NCI-H748 (cell line): ENCODE results near the gene AARS1.
"Not testable (repeated sequence)": the region's sequence is repeated elsewhere in the genome, so short reads cannot be mapped to it uniquely, and the experiment has no call there.

ENCODE experiments used
- DNase-seq: peaks from one replicate; lab custom pipeline; 2025; ENCODE audit not compliant: unreplicated experiment; lab: John Stamatoyannopoulos, UW

Gene AARS1

DNA sequence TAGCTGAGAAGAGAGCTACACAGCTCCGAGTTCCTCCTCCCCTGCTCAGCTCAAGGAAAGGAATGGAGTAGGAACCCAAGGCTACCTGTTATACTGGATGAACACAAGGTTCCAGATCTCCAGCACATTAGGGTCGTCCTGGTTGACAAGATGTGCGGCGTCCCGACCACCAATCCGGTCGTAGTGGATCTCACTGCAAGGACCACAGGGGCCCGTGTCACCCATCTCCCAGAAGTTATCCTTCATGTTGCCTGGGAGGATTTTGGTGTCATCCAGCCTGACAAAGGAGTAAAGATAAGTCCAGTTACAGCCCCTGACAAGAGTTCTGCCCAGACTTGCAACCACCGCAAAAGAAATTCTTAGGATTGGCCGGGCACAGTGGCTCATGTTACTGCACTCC, 17.6 kb downstream of the AARS1 start:
- DNase-seq: no peak

DNA sequence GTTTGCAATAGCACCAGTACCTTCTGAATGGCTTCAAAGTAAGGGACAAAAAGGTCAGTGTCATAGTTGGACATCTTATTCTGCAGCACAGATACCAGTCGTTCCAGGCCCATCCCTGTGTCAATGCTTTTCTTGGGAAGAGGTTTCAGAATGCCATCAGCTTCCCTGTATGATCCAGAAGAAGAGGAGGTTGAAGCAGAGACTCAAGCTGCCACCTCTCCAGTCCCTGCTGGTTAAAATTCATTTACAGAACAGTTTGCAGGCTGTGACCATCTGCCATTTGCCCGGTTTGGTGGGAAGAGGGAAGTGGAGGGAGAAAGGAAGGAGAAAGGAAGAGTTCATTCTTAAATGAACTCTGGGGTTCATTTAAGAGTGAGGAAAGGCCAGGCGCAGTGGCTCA, 19.1 kb downstream of the AARS1 start:
- DNase-seq: no peak

GRCh38 chr16:70269471-70269870, 19.8 kb downstream of the AARS1 start:
- DNase-seq: no peak

DNA sequence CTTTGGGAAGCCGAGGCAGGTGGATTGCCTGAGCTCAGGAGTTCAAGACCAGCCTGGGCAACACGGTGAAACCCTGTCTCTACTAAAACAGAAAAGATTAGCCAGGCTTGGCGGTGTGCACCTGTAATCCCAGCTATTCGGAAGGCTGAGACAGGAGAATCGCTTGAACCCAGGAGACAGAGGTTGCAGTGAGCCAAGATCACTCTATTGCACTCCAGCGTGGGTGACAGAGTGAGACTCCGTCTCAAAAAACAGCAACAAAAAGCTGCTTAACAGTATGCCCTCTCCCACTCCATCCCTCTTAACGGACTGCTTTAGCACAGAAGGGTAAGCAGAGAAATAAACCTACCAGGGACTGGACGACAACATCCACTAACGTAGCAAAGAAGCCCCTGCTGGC, 21.4 kb downstream of the AARS1 start:
- not testable (repeated sequence) for DNase-seq

DNA sequence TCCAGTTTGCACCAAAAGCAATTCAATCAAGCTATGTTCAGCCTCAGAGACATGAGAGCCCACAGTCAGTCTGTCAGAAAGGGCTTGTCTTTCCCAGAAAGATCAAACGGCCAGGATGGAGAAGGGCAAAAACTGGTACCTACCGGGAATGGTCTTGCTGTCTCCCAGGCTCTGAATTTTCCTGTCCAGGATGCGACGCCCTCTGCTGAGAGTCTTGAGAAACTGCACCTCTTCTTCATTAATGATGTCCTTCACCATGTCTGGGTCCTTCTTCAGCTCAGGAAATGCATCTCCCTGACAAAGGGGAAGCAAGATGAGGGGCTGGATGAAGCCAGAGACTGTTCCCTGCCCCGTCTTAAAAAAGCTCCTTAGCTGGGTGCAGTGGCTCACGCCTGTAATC, 21.8 kb downstream of the AARS1 start:
- peak; percentile 31 for DNase-seq

DNA sequence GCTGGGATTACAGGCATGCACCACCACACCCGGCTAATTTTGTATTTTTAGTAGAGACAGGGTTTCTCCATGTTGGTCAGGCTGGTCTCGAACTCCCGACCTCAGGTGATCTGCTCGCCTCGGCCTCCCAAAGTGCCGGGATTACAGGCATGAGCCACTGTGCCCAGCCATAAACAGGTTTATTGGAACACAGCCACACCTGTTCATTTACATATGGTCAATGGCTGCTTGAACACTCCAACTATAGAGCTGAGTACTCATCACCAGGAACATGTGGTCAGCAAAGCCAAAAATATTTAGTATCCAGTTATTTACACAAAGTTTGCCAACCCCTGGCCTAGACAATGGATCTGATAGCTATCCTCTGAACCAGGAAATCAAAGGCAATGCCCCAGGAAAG, 29.4 kb downstream of the AARS1 start:
- DNase-seq: not testable (repeated sequence)

- no peak for DNase-seq
Measured at GRCh38 chr16:70258946-70259345, 30.4 kb downstream of the AARS1 start.

- no peak for DNase-seq
Measured at GRCh38 chr16:70258065-70258464, 31.2 kb downstream of the AARS1 start.

GRCh38 chr16:70257391-70257790, 31.9 kb downstream of the AARS1 start:
- DNase-seq: no peak

GRCh38 chr16:70255574-70255973, 33.7 kb downstream of the AARS1 start:
- DNase-seq: no peak

DNA sequence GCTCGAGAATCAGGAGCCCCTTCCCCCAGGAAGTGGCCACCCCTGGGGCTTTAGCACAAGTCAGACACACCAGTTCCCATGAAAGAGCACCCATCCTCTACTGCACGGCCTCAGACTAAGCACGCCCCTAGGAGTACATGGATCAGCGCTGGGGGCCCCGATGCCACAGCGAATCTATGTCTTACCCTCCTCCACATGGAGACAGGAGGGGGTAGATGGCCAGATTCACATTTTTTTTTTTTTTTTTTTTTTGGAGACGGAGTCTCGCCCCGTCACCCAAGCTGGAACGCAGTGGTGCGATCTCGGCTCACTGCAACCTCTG, 34.4 kb downstream of the AARS1 start:
- DNase-seq: no peak

- no peak for DNase-seq
Measured at GRCh38 chr16:70254180-70254964, 34.9 kb downstream of the AARS1 start.

GRCh38 chr16:70253291-70254106, 35.8 kb downstream of the AARS1 start:
- DNase-seq: no peak

- no peak for DNase-seq
Measured at GRCh38 chr16:70252355-70252988, 36.8 kb downstream of the AARS1 start.

DNA sequence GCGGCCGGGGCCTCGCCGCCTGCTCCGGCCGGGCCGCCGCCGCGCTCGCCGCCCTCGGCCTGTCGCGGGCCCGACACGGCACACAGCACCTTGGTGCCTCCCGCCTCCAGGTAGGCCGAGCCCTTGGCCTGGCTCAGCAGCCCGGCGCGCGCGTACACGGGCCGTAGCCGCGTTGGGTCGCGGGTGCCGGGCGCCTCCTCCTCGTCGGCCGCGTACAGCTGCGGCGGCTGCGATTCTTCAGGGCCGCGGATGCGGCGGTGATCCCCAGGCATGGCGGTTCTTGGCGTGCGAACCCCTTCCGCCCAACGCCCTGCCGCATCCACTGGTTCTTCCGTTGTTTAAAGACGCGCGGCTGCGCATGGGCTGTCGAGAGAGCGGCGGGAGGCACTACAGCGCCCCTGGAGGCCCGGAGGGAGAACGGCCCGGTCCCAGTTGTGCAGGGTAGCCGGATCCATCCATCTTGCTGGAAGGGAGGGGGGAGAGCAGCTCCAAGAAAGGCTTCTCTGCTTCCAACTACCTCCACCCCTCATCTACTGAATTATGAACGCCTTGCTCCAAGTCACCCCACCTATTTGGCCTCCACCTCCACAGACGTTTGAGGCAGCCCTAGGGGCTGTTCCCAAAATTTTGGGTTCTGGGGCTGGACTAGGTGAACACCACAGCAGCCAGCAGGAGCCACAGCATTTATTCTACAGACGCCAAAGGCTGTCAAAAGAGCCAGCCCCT, 37.5 kb downstream of the AARS1 start, which contains the start of gene EXOSC6:
TSS of gene EXOSC6 (minus strand) at position 312 of the 726 bp plus-strand sequence. CDS start at position 272, 40 bp downstream.
- DNase-seq: peak; percentile 92

- DNase-seq: peak; percentile 52
Measured at GRCh38 chr16:70250748-70251628, 38.3 kb downstream of the AARS1 start.

- DNase-seq: not testable (repeated sequence)
Measured at GRCh38 chr16:70249697-70250096, 39.6 kb downstream of the AARS1 start.

DNA sequence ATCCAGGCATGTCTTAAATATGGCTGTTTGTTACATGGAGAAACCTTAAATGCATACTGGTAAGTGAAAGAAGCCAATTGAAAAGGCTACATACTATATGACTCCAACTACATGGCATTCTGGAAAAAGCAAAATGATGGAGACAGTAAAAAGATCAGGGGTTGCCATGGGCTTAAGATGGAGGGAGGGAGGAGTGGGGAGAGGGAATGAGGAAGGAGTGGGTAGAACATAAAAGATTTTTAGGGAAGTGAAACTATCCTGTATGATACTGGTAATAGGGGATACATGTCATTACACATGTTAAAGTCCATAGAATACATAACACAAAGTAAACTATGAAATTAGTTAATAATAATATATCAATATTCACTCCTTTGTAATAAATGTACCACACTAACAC, 50.5 kb downstream of the AARS1 start:
- DNase-seq: not testable (repeated sequence)

DNA sequence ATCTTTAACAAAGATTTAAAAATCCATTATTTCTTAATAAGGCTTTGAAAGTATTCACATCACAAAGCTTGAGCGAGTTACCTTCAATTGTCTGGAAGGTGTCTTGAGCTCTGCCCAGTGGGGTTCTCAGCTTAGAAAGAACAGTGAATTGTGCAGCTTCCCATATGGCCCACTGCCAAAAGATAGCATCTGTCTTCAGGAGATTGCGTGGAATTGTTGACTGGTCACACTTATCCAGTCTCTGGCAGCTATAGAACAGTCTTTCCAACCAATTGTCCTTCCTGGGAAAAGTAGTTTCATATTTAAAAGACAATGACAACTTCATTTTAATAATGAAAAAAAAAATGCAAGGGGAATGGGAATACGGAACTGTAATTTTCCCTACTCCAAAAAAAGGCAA, 57.5 kb downstream of the AARS1 start:
- not testable (repeated sequence) for DNase-seq

DNA sequence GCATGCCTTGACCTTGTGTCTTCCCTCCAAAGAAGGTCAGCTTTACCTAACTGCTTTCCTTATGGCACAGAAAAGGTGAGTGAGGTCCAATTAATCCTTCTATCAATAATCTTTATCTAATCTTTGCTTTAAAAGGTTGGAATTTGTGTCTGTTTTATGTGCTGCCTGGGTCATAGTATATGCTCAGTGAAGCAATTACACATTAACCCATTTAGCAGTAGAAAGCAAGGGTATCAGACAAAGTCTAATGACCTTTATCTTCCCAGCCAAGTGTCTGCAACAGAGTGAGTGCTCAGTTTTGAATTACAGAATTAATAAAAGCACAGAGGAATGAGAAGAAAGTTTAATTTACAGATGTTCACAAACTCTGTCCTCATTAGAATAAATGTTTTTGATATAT, 63.3 kb downstream of the AARS1 start:
- DNase-seq: not testable (repeated sequence)
